ENCODE data around the gene TBC1D5. TPM values are rescaled to one million over a fixed set of nuclear protein-coding genes. Genes with fewer than 3 reads are reported as not detected.

Gene TBC1D5
- total RNA-seq, 1 donor from 2014 or later, result 74.6 TPM

- ATAC-seq (no peak), DNase-seq (no peak)
- H3K4me1 ChIP-seq, result no peaks in the 10 kb centered on the region
- H3K27me3 ChIP-seq, result no peaks in the 10 kb centered on the region
- intact Hi-C loops (cut with DNase I), result no loop called here
- H3K27ac ChIP-seq, result no peak overlapping the region
- H3K36me3 ChIP-seq, result no peaks in the 10 kb centered on the region
- H3K9me3 ChIP-seq, result no peaks in the 10 kb centered on the region
- H3K4me3 ChIP-seq, result no peak overlapping the region
- no peak for TF ChIP-seq CTCF (IDR thresholded peaks at IDR 0.05)
These were observed 455.3 kb downstream of the TBC1D5 start for GRCh38 chr3:17287006-17287689.

- intact Hi-C loops (cut with DNase I), result no loop called here
These were observed 464.4 kb downstream of the TBC1D5 start for GRCh38 chr3:17278006-17278405.

GRCh38 chr3:17266846-17267245 is 475.6 kb downstream of the TBC1D5 start:
- no peaks in the 10 kb centered on the region for H3K4me1 ChIP-seq
- TF ChIP-seq CTCF (IDR thresholded peaks at IDR 0.05), result no peak
- ATAC-seq (no peak), DNase-seq (no peak)
- intact Hi-C loops (cut with DNase I), result no loop called here
- H3K4me3 ChIP-seq, result no peak overlapping the region
- no peaks in the 10 kb centered on the region for H3K36me3 ChIP-seq
- no peaks in the 10 kb centered on the region for H3K9me3 ChIP-seq
- H3K27me3 ChIP-seq, result no peaks in the 10 kb centered on the region
- H3K27ac ChIP-seq, result no peak overlapping the region

More at GRCh38 chr3:17278006-17278405, 464.4 kb downstream of the TBC1D5 start:
- no peak overlapping the region for H3K4me3 ChIP-seq
- no peaks in the 10 kb centered on the region for H3K4me1 ChIP-seq
- no peak overlapping the region for H3K27ac ChIP-seq
- no peaks in the 10 kb centered on the region for H3K9me3 ChIP-seq
- ATAC-seq (no peak), DNase-seq (no peak)
- H3K27me3 ChIP-seq, result no peaks in the 10 kb centered on the region
- H3K36me3 ChIP-seq, result no peaks in the 10 kb centered on the region
- no peak for TF ChIP-seq CTCF (IDR thresholded peaks at IDR 0.05)

GRCh38 chr3:17261627-17262369 is 480.6 kb downstream of the TBC1D5 start:
- no peak for TF ChIP-seq CTCF (IDR thresholded peaks at IDR 0.05)
- no peaks in the 10 kb centered on the region for H3K36me3 ChIP-seq
- no peaks in the 10 kb centered on the region for H3K27me3 ChIP-seq
- no peak for DNase-seq
- H3K4me1 ChIP-seq, result no peaks in the 10 kb centered on the region
- intact Hi-C loops (cut with DNase I), result no loop called here
- no peak for ATAC-seq
- H3K4me3 ChIP-seq, result no peak overlapping the region
- no peaks in the 10 kb centered on the region for H3K9me3 ChIP-seq
- no peak overlapping the region for H3K27ac ChIP-seq

GRCh38 chr3:17260257-17260656 is 482.2 kb downstream of the TBC1D5 start:
- Histone ChIP-seq H3K4me1 (no peaks in the 10 kb centered on the region), H3K27me3 (no peaks in the 10 kb centered on the region), H3K4me3 (no peak overlapping the region), H3K36me3 (no peaks in the 10 kb centered on the region), H3K9me3 (no peaks in the 10 kb centered on the region), H3K27ac (no peak overlapping the region)
- DNase-seq (no peak), ATAC-seq (no peak)
- intact Hi-C loops (cut with DNase I), result no loop called here
- TF ChIP-seq CTCF (IDR thresholded peaks at IDR 0.05), result no peak
